Naive thymus-derived CD4-positive, alpha-beta T cell (primary cell): ENCODE measurements around the gene TRIM52. TPM values are rescaled to one million over a fixed set of nuclear protein-coding genes. Genes with fewer than 3 reads are reported as not detected.
A peak's percentile ranks its signal among the peaks of the same experiment; 100 is the strongest.

Source experiments
- ATAC-seq: fragments of 150-1000 bp; cut with Tn5 transposase; 2 replicates; pipeline ENCODE4 v1.10.0; 2021; ENCODE audit warnings: mild to moderate bottlenecking, moderate library complexity
- CTCF ChIA-PET: fragments of 350-600 bp; sonication (Branson Sonifier 250); formaldehyde crosslinking; loops from one replicate; lab custom pipeline; 2021; ENCODE audit warnings: antibody characterized with exemption; lab: Charles Lee
- POLR2A ChIA-PET: fragments of 350-600 bp; sonication (Branson Sonifier 250); formaldehyde crosslinking; loops from one replicate; lab custom pipeline; 2021; ENCODE audit warnings: antibody characterized with exemption, inconsistent platforms; lab: Charles Lee
- DNase-seq, 9 donors: peaks; one replicate each; pipeline versions ENCODE4 v3.0.0 to v3.0.0-alpha.2; 2020 to 2022; ENCODE audit warnings: mixed read lengths in 1 of 9
- H3K27ac ChIP-seq: one replicate; pipeline ENCODE4 v1.7.0; 2013; ENCODE audit warnings: mild to moderate bottlenecking, low read depth, low read length, moderate library complexity
- H3K27me3 ChIP-seq, 2 donors: one replicate each; pipeline ENCODE4 v1.7.0; 2013; ENCODE audit warnings: low read length in 2 of 2, mild to moderate bottlenecking in 2 of 2, moderate library complexity in 2 of 2; ENCODE audit not compliant: control insufficient read depth in 2 of 2, insufficient read depth in 2 of 2
- H3K36me3 ChIP-seq, 3 experiments: 1 replicate in 2 of 3; 2 replicates in 1 of 3; pipeline ENCODE4 v1.7.0; 2013; ENCODE audit warnings: low read length in 3 of 3, mild to moderate bottlenecking in 3 of 3, moderate library complexity in 1 of 3; ENCODE audit not compliant: insufficient read depth in 3 of 3, control insufficient read depth in 2 of 3
- H3K4me1 ChIP-seq, 2 donors: one replicate each; pipeline ENCODE4 v1.7.0; 2013; ENCODE audit warnings: low read length in 2 of 2, mild to moderate bottlenecking in 2 of 2, moderate library complexity in 1 of 2; ENCODE audit not compliant: control insufficient read depth in 2 of 2, insufficient read depth in 2 of 2
- H3K4me3 ChIP-seq: 2 replicates; pipeline ENCODE4 v1.7.0; 2013; ENCODE audit warnings: mild to moderate bottlenecking, low read length
- H3K9me3 ChIP-seq, 3 experiments: 1 replicate in 2 of 3; 2 replicates in 1 of 3; pipeline ENCODE4 v1.7.0; 2013; ENCODE audit warnings: low read length in 3 of 3; ENCODE audit not compliant: control insufficient read depth in 2 of 3
- H3K27ac Mint-ChIP-seq, 9 donors: one replicate each; pipeline ENCODE4 v1.8.0; 2020 to 2022; ENCODE audit warnings: mixed read lengths in 9 of 9, mild to moderate bottlenecking in 8 of 9, moderate library complexity in 5 of 9, inconsistent platforms in 2 of 9
- H3K27me3 Mint-ChIP-seq, 5 donors: one replicate each; pipeline ENCODE4 v1.8.0; 2021 to 2022; ENCODE audit warnings: mixed read lengths in 5 of 5, mild to moderate bottlenecking in 1 of 5
- H3K36me3 Mint-ChIP-seq, 5 donors: one replicate each; pipeline ENCODE4 v1.8.0; 2020 to 2022; ENCODE audit warnings: mixed read lengths in 5 of 5, mild to moderate bottlenecking in 3 of 5, inconsistent platforms in 1 of 5
- H3K4me1 Mint-ChIP-seq, 7 donors: one replicate each; pipeline ENCODE4 v1.8.0; 2020 to 2022; ENCODE audit warnings: mixed read lengths in 7 of 7, mild to moderate bottlenecking in 3 of 7, inconsistent platforms in 1 of 7
- H3K4me3 Mint-ChIP-seq, 10 donors: one replicate each; pipeline ENCODE4 v1.8.0; 2020 to 2022; ENCODE audit warnings: mild to moderate bottlenecking in 10 of 10, mixed read lengths in 10 of 10, moderate library complexity in 6 of 10, inconsistent platforms in 2 of 10
- H3K9me3 Mint-ChIP-seq, 11 donors: one replicate each; pipeline ENCODE4 v1.8.0; 2020 to 2022; ENCODE audit warnings: mixed read lengths in 11 of 11, mild to moderate bottlenecking in 4 of 11, inconsistent platforms in 1 of 11, moderate library complexity in 1 of 11
- intact Hi-C, 2 donors: fragments of 100-400 bp; cut with micrococcal nuclease; formaldehyde crosslinking; loops; one replicate each; pipeline ENCODE4 v1.15.1; 2023
- polyA plus RNA-seq, 2 donors: library from polyadenylated mRNA; unstranded; fragments of 300-500 nt; fragmentation: Illumina TruSeq; gene quantifications; one replicate each; pipeline ENCODE4 v1.2.3, GENCODE V29; 2021
- total RNA-seq, 6 experiments: library from RNA in 5 of 6; stranded (reverse) in 5 of 6; gene quantifications; 1 replicate in 5 of 6; 2 replicates in 1 of 6; pipeline ENCODE4 v1.2.3 and lab custom pipeline; 2021 to 2026

The TRIM52 gene
- total and polyA plus RNA-seq, 7 experiments from 2014 or later = 31.4 to 71.6 (median 39.2) TPM

DNA sequence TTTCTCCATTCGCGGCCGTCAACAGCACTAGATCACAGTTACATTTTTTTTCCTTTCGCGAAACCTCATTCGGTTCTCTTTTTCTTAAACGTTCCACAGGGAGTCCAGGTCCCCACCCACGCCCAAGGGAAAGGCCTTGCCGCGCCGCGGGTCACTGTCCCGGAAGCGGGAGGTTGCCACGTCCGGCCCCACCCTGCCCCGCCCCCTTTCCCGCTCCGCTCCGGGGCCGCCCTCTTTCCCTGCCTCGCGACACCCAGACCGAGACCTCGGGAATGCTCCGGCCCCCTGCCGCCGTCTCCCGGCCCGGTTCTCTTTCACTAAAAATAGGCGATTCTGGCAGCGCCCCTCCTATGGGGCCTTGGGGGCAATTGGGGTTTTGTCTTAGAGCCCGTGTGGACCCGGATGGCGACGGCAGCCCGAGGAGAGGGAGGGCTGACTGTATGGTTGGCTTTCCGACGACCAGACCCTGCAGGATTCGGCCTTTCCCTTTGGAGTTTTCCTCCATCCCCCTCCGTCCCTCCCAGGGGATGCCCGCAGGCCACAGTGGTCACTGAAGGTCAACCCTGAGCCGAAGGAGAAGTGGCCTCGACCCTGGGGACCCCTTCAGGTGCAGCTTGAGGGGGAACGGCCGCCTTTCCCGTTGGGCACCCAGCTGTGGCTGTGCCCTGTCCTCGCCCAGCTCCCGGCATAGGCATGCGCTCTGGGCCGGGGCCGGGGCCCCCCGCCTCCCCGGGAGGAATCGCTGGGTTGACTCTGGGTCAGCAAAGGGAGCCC lies 14.5 kb downstream of the TRIM52 start:
- Mint-ChIP-seq H3K27ac (peak overlapping the region; percentile 93 to 98 (median 95)), H3K36me3 (peaks cover 4 to 35% (median 11%) of the 10 kb centered on the region in 5 donors), H3K9me3 (no peaks in the 10 kb centered on the region), H3K4me3 (peak overlapping the region; percentile 88 to 99 (median 94)), H3K4me1 (peaks cover 52 to 92% (median 75%) of the 10 kb centered on the region in 7 donors), H3K27me3 (no peaks in the 10 kb centered on the region)
- Histone ChIP-seq H3K36me3 (peaks cover 6 to 8% (median 7%) of the 10 kb centered on the region in 3 experiments), H3K27ac (peak overlapping the region; percentile 91), H3K4me3 (peak overlapping the region; percentile 85), H3K4me1 (peaks cover 36 to 43% of the 10 kb centered on the region in 2 donors), H3K9me3 (no peaks in the 10 kb centered on the region), H3K27me3 (no peaks in the 10 kb centered on the region)
- ChIA-PET CTCF (interaction anchor here (0.6 to 0.8 kb wide), 2 partner anchors 62 to 110 kb away, joined by 3 to 4 read pairs; no protein-coding TSS in a partner anchor), POLR2A (interaction anchor here (1.1 to 13.0 kb wide), 7 partner anchors 14 to 415 kb away, joined by 4 to 305 read pairs (median 8); partner anchors contain the start of genes TRIM41 and TRIM52)
- intact Hi-C loops = loop anchor here in 1 of 2 donors (1.0 kb wide), 1 partner anchor 55 kb away; no protein-coding TSS in a partner anchor
- DNase-seq (peak in 8 of 9 donors; percentile 42 to 89 (median 56)), ATAC-seq (peak; percentile 49)

DNA sequence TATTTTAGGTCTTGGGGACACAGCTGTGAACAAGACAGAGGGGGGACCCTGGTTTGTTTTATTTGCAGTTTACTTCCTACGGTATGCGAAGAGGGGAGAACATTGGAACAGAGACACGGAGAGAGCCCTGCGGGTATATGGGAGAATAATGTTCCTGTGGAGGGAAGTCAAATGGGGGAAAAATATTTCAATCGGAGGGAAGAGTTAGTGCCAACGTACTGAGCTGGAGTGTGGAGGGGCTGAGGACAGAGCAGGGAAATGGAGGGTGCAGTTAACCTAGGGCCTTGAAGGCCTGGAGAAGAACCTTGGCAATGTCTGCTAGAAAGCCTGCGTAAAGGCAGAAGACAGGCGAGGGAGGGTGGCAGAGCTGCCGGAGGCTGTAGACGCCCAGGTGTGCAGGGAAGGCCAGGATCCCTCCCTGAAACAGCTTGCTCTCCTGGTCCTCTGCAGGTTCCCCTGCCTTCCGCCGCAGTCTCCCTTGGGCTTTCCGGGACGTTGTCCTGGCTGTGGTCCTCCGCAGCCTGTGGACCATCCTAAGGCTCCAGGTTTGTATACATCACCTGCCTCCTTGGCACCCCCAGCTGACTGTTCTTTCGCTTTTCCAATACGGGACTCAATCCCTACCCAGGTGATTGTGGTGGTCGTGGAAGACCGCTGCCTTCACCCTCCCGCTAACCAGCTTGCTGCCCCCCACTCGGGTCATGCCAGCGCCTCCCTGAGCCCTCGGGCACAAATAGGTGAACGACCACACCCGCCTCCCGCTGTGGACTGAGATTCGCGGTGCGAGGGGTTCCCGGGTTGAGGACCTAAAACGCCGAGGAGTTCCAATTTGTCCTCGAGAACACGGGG lies 15.3 kb downstream of the TRIM52 start:
- peaks cover 4 to 37% (median 11%) of the 10 kb centered on the region in 5 donors for H3K36me3 Mint-ChIP-seq
- H3K27ac ChIP-seq = peak overlapping the region; percentile 91
- peaks cover 39 to 46% of the 10 kb centered on the region in 2 donors for H3K4me1 ChIP-seq
- H3K27me3 Mint-ChIP-seq = no peaks in the 10 kb centered on the region
- H3K4me3 Mint-ChIP-seq = peak overlapping the region; percentile 88 to 99 (median 94)
- H3K27me3 ChIP-seq = no peaks in the 10 kb centered on the region
- H3K9me3 ChIP-seq = no peaks in the 10 kb centered on the region
- no peak for DNase-seq
- ATAC-seq = no peak
- CTCF ChIA-PET = interaction anchor here (1.1 kb wide), 1 partner anchor 16 kb away, joined by 4 read pairs; no protein-coding TSS in a partner anchor
- peaks cover 51 to 88% (median 76%) of the 10 kb centered on the region in 7 donors for H3K4me1 Mint-ChIP-seq
- H3K36me3 ChIP-seq = peaks cover 11 to 16% (median 12%) of the 10 kb centered on the region in 3 experiments
- intact Hi-C loops = loop anchor here in 1 of 2 donors (1.0 kb wide), 1 partner anchor 54 kb away; no protein-coding TSS in a partner anchor
- H3K9me3 Mint-ChIP-seq = no peaks in the 10 kb centered on the region
- H3K27ac Mint-ChIP-seq = peak overlapping the region; percentile 93 to 98 (median 95)
- POLR2A ChIA-PET = interaction anchor here (0.6 to 13.0 kb wide), 9 partner anchors 14 to 1622 kb away, joined by 3 to 305 read pairs (median 7); partner anchors contain the start of genes HNRNPH1, TRIM41 and TRIM52
- H3K4me3 ChIP-seq = peak overlapping the region; percentile 85

DNA sequence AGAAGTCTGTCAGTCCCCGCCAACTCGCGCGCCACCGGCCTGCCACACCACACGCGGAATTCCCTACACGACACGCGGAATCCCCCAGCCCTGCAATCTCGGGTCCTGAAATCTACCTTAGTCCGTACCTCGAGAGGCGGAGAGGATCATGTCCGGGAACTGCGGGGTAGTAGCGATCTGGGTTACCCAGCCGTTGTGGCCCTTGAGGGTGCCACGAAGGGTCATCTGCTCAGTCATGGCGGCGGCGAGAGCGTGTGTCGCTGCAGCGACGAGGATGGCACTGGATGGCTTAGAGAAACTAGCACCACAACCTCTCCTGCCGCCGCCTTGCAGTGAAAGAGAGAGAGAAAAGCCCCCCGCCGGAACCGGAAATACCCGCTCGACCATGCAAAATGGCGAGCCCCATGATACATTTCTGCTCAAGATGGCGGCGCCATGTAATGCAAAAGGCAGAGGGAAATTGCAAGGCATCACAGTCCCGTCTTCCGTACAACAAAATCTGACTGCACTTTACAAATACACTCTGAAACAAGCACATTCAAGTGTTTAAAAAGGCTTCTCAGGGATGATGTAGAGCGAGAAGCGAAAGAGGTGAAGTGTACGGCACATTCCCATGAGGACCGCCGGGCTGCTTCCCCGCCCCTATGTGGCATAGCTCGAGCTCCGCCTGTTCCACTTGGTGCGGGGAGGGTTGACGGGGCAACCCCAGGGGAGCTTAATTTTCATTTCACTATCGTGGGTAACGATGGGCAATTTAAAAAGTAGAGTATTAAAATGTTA lies 17.2 kb downstream of the TRIM52 start, which contains the start of gene RACK1:
TSS of gene RACK1 (minus strand) at position 343 of the 780 bp plus-strand sequence. CDS start at position 237, 106 bp downstream.
- ATAC-seq (peak; percentile 83), DNase-seq (peak; percentile 77 to 93 (median 91))
- Mint-ChIP-seq H3K36me3 (peaks cover 10 to 44% (median 19%) of the 10 kb centered on the region in 5 donors), H3K4me3 (peak within 1 kb of the TSS; percentile 91 to 99 (median 98)), H3K4me1 (peaks cover 45 to 78% (median 66%) of the 10 kb centered on the region in 7 donors), H3K27me3 (no peaks in the 10 kb centered on the region), H3K27ac (peak within 1 kb of the TSS; percentile 93 to 100 (median 97)), H3K9me3 (no peaks in the 10 kb centered on the region)
- CTCF ChIA-PET = interaction anchor here (0.6 to 2.5 kb wide), 6 partner anchors 12 to 54 kb away, joined by 3 to 10 read pairs (median 5); partner anchors contain the start of genes TRIM41 and TRIM52
- POLR2A ChIA-PET = interaction anchor here (0.6 to 13.0 kb wide), 14 partner anchors 15 to 440 kb away, joined by 3 to 305 read pairs (median 6); partner anchors contain the start of genes TRIM41 and TRIM52
- intact Hi-C loops = loop anchor here (1.0 to 5.0 kb wide), 6 partner anchors 18 to 436 kb away; partner anchors contain the start of genes TRIM41 (in 2 of the 2), TRIM52 (in 2 of the 2) and ZFP62 (in 1 of the 2)
- H3K27ac ChIP-seq = peak within 1 kb of the TSS; percentile 91
- H3K27me3 ChIP-seq = no peaks in the 10 kb centered on the region
- H3K36me3 ChIP-seq = peaks cover 19 to 33% (median 19%) of the 10 kb centered on the region in 3 experiments
- peak within 1 kb of the TSS; percentile 99 for H3K4me3 ChIP-seq
- peaks cover 39 to 46% of the 10 kb centered on the region in 2 donors for H3K4me1 ChIP-seq
- H3K9me3 ChIP-seq = no peaks in the 10 kb centered on the region

DNA sequence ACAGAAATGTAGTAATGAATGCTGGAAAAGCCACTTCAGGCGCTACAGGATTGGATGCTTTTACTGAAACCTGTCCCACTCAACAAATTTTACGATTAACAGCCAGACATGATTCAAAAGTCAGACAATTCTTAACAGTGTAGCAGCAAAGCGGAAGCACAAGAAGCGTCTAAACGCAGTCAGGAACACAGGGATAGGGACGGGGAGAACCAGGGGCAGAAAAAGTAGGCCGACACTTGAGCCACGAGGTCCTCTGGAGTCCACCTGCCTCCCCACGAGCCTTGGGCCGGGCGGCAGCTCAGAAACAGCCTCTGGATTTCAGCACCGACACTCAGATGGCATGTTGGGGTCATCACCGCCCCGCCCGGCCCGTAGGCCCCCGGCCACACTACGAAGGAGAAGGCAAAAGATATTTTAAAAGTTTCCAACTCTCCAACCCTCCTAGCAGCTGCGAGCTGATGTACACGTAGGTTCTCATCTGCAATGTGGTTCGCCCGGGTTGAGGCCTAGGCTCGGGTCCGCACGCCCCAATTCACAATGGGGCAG lies 17.9 kb downstream of the TRIM52 start:
- Mint-ChIP-seq H3K4me3 (peak overlapping the region; percentile 91 to 99 (median 98)), H3K36me3 (peaks cover 14 to 47% (median 26%) of the 10 kb centered on the region in 5 donors), H3K4me1 (peaks cover 43 to 75% (median 65%) of the 10 kb centered on the region in 7 donors), H3K27ac (peak overlapping the region; percentile 93 to 100 (median 96)), H3K9me3 (peaks cover 0 to 3% (median 0%) of the 10 kb centered on the region in 11 donors), H3K27me3 (no peaks in the 10 kb centered on the region)
- ChIA-PET POLR2A (interaction anchor here (1.0 to 13.0 kb wide), 7 partner anchors 14 to 440 kb away, joined by 3 to 305 read pairs (median 12); partner anchors contain the start of genes TRIM41 and TRIM52), CTCF (interaction anchor here (1.5 to 2.5 kb wide), 3 partner anchors 14 to 19 kb away, joined by 5 to 10 read pairs (median 9); partner anchors contain the start of genes TRIM41 and TRIM52)
- intact Hi-C loops = loop anchor here (1.0 to 5.0 kb wide), 6 partner anchors 18 to 436 kb away; partner anchors contain the start of genes TRIM41 (in 1 of the 2), TRIM52 (in 1 of the 2) and ZFP62 (in 1 of the 2)
- no peaks in the 10 kb centered on the region for H3K9me3 ChIP-seq
- H3K36me3 ChIP-seq = peaks cover 23 to 39% (median 24%) of the 10 kb centered on the region in 3 experiments
- no peaks in the 10 kb centered on the region for H3K27me3 ChIP-seq
- peaks cover 35 to 42% of the 10 kb centered on the region in 2 donors for H3K4me1 ChIP-seq
- peak overlapping the region; percentile 99 for H3K4me3 ChIP-seq
- DNase-seq = peak in 2 of 9 donors; percentile 33 to 37
- peak; percentile 23 for ATAC-seq
- peak overlapping the region; percentile 91 for H3K27ac ChIP-seq

DNA sequence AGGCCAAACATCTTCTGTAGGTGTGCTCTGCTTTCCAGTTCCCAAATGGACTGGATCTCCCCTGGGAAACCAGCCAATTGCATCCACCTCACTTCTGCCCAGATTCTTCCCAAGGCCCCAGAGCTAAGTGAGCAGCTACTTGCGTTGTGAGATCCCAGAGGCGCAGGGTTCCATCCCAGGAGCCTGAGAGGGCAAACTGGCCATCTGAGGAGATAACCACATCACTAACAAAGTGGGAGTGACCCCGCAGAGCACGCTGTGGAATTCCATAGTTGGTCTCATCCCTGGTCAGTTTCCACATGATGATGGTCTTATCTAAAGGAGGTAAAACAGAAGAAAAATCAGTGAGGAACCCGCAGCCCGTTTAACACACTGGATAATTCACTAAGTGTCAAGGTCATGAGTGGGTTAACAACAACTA lies 18.9 kb downstream of the TRIM52 start:
- intact Hi-C loops = loop anchor here (5.0 kb wide), 2 partner anchors 380 to 435 kb away; partner anchors contain the start of gene ZFP62 (in 1 of the 2)
- Mint-ChIP-seq H3K4me3 (peak overlapping the region; percentile 91 to 99 (median 98)), H3K4me1 (peaks cover 37 to 71% (median 64%) of the 10 kb centered on the region in 7 donors), H3K9me3 (peaks cover 0 to 3% (median 0%) of the 10 kb centered on the region in 11 donors), H3K27ac (peak overlapping the region; percentile 93 to 100 (median 96)), H3K36me3 (peaks cover 17 to 51% (median 36%) of the 10 kb centered on the region in 5 donors), H3K27me3 (no peaks in the 10 kb centered on the region)
- no peak for ATAC-seq
- Histone ChIP-seq H3K27me3 (no peaks in the 10 kb centered on the region), H3K36me3 (peaks cover 33 to 50% (median 34%) of the 10 kb centered on the region in 3 experiments), H3K9me3 (no peaks in the 10 kb centered on the region), H3K4me1 (peaks cover 31 to 35% of the 10 kb centered on the region in 2 donors), H3K4me3 (peak overlapping the region; percentile 99), H3K27ac (peak overlapping the region; percentile 91)
- ChIA-PET POLR2A (interaction anchor here (1.4 to 13.0 kb wide), 7 partner anchors 10 to 58 kb away, joined by 4 to 305 read pairs (median 6); partner anchors contain the start of genes TRIM41 and TRIM52), CTCF (interaction anchor here (0.6 to 2.5 kb wide), 2 partner anchors 10 to 18 kb away, joined by 3 to 9 read pairs; partner anchors contain the start of gene TRIM41)
- no peak for DNase-seq
